ENCODE results near the gene TSPYL4.

- no peak for TF ChIP-seq EZH2 (IDR thresholded peaks at IDR 0.05)
- no peak for TF ChIP-seq POLR2AphosphoS5 (IDR thresholded peaks at IDR 0.05; ENCODE audit: borderline replicate concordance, low read depth, low read length)
Observed at GRCh38 chr6:116266803-116267202, 12.9 kb upstream of the TSPYL4 start.
